Mesenchymal stem cell (in vitro differentiated cells and primary cell): ENCODE results near the gene PKD1L1.

Experiments used
- DNase-seq: peaks from one replicate; pipeline ENCODE4 v3.0.0-alpha.2; 2013
- H2AFZ ChIP-seq: one replicate; pipeline ENCODE4 v1.6.1; 2013; ENCODE audit warnings: low read depth, mild to moderate bottlenecking, control low read depth, inconsistent platforms, low read length, moderate library complexity
- H2AK5ac ChIP-seq: 2 replicates; pipeline ENCODE4 v1.6.1; 2013; ENCODE audit warnings: low read length, moderate library complexity, mild to moderate bottlenecking, inconsistent platforms; ENCODE audit not compliant: severe bottlenecking
- H2BK120ac ChIP-seq: one replicate; pipeline ENCODE4 v1.6.1; 2013; ENCODE audit warnings: low read depth, mild to moderate bottlenecking, inconsistent platforms, low read length, moderate library complexity
- H2BK12ac ChIP-seq, 2 experiments: one replicate each; pipeline ENCODE4 v1.6.1; 2013; ENCODE audit warnings: inconsistent platforms in 2 of 2, low read length in 2 of 2, mild to moderate bottlenecking in 2 of 2, moderate library complexity in 2 of 2, control low read depth in 1 of 2
- H2BK15ac ChIP-seq: one replicate; pipeline ENCODE4 v1.6.1; 2013; ENCODE audit warnings: mild to moderate bottlenecking, low read depth, inconsistent platforms; ENCODE audit not compliant: poor library complexity, severe bottlenecking
- H2BK5ac ChIP-seq: 2 replicates; pipeline ENCODE4 v1.6.1; 2013; ENCODE audit warnings: low read depth, mild to moderate bottlenecking, low read length, control low read depth, inconsistent platforms; ENCODE audit not compliant: poor library complexity, severe bottlenecking
- H3K14ac ChIP-seq, 2 experiments: one replicate each; pipeline ENCODE4 v1.6.1; 2013; ENCODE audit warnings: inconsistent platforms in 2 of 2, low read length in 2 of 2, control low read depth in 1 of 2, mild to moderate bottlenecking in 1 of 2, moderate library complexity in 1 of 2
- H3K18ac ChIP-seq, 2 experiments: one replicate each; pipeline ENCODE4 v1.6.1; 2013; ENCODE audit warnings: inconsistent platforms in 2 of 2, low read length in 2 of 2, control low read depth in 1 of 2, low read depth in 1 of 2, mild to moderate bottlenecking in 1 of 2
- H3K23ac ChIP-seq, 2 experiments: one replicate each; pipeline ENCODE4 v1.6.1; 2013; ENCODE audit warnings: inconsistent platforms in 2 of 2, low read length in 2 of 2, mild to moderate bottlenecking in 2 of 2, moderate library complexity in 2 of 2, control low read depth in 1 of 2
- H3K27ac ChIP-seq: 2 replicates; pipeline ENCODE4 v1.5.1; 2013; ENCODE audit warnings: mild to moderate bottlenecking, moderate library complexity, low read length, control low read depth, inconsistent platforms; ENCODE audit not compliant: poor library complexity, severe bottlenecking
- H3K27me3 ChIP-seq, 2 experiments: 2 replicates each; pipeline versions ENCODE4 v1.6.1 to v1.7.0; 2013; ENCODE audit warnings: low read length in 2 of 2, mild to moderate bottlenecking in 2 of 2, moderate library complexity in 2 of 2, control low read depth in 1 of 2, inconsistent platforms in 1 of 2; ENCODE audit not compliant: control insufficient read depth in 1 of 2, insufficient read depth in 1 of 2
- H3K36me3 ChIP-seq, 2 experiments: 2 replicates each; pipeline versions ENCODE4 v1.6.1 to v1.7.0; 2013; ENCODE audit warnings: low read length in 2 of 2, control low read depth in 1 of 2, inconsistent platforms in 1 of 2, low read depth in 1 of 2, mild to moderate bottlenecking in 1 of 2; ENCODE audit not compliant: insufficient read depth in 2 of 2, control insufficient read depth in 1 of 2
- H3K4ac ChIP-seq, 2 experiments: one replicate each; pipeline ENCODE4 v1.6.1; 2013; ENCODE audit warnings: inconsistent platforms in 2 of 2, low read length in 2 of 2, mild to moderate bottlenecking in 2 of 2, moderate library complexity in 2 of 2, control low read depth in 1 of 2, low read depth in 1 of 2
- H3K4me1 ChIP-seq: 2 replicates; pipeline ENCODE4 v1.6.1; 2013; ENCODE audit warnings: low read depth, low read length, control low read depth; ENCODE audit not compliant: control insufficient read depth, insufficient read depth
- H3K4me2 ChIP-seq: 2 replicates; pipeline ENCODE4 v1.6.1; 2013; ENCODE audit warnings: low read length, mild to moderate bottlenecking, inconsistent platforms; ENCODE audit not compliant: poor library complexity, severe bottlenecking
- H3K4me3 ChIP-seq, 2 experiments: 2 replicates each; pipeline versions ENCODE4 v1.5.1 to v1.7.0; 2013; ENCODE audit warnings: low read length in 2 of 2, mild to moderate bottlenecking in 2 of 2, control low read depth in 1 of 2, low read depth in 1 of 2; ENCODE audit not compliant: insufficient read depth in 1 of 2
- H3K79me1 ChIP-seq: replicated peaks from 2 replicates; pipeline ENCODE4 v1.6.1; 2013; ENCODE audit warnings: mild to moderate bottlenecking, control low read depth, low read length, inconsistent platforms; ENCODE audit not compliant: poor library complexity, severe bottlenecking
- H3K9ac ChIP-seq: 2 replicates; pipeline ENCODE4 v1.7.0; 2013; ENCODE audit warnings: mild to moderate bottlenecking, low read length, moderate library complexity
- H3K9me3 ChIP-seq: 2 replicates; pipeline ENCODE4 v1.7.0; 2013; ENCODE audit warnings: mild to moderate bottlenecking, low read length; ENCODE audit not compliant: control insufficient read depth
- H4K8ac ChIP-seq: one replicate; pipeline ENCODE4 v1.6.1; 2013; ENCODE audit warnings: inconsistent platforms, mild to moderate bottlenecking, low read length, moderate library complexity
- H4K91ac ChIP-seq: one replicate; pipeline ENCODE4 v1.6.1; 2013; ENCODE audit warnings: mild to moderate bottlenecking, low read length, inconsistent platforms
- WGBS: methylation state at CpG from one replicate; pipeline ENCODE4 v1.1.7; 2013; ENCODE audit warnings: mixed read lengths; 5-methylcytosine and 5-hydroxymethylcytosine counted together

The PKD1L1 gene

GRCh38 chr7:47827871-47828270 lies 120.4 kb downstream of the PKD1L1 start:
- 94% methylated on average over 4 of the region's 4 CpGs for WGBS

GRCh38 chr7:47827351-47827756 lies 120.9 kb downstream of the PKD1L1 start:
- peaks cover 0 to 27% of the 10 kb centered on the region in 2 experiments for H3K27me3 ChIP-seq
- 93% methylated on average over 7 of the region's 8 CpGs for WGBS
- no peaks in the 10 kb centered on the region for H3K9me3 ChIP-seq
- no peak overlapping the region for H3K27ac ChIP-seq
- peak overlapping the region; percentile 18 for H4K91ac ChIP-seq
- no peak overlapping the region for H2AK5ac ChIP-seq
- no peak overlapping the region for H3K4me3 ChIP-seq
- peak overlapping the region; percentile 49 for H2BK15ac ChIP-seq
- H3K79me1 ChIP-seq, result no peaks in the 10 kb centered on the region
- no peak overlapping the region for H2BK12ac ChIP-seq
- H2BK120ac ChIP-seq, result no peak overlapping the region
- H3K18ac ChIP-seq, result no peak overlapping the region
- no peak overlapping the region for H2AFZ ChIP-seq
- H3K4ac ChIP-seq, result no peak overlapping the region
- H3K4me2 ChIP-seq, result no peak overlapping the region
- no peak for DNase-seq
- H4K8ac ChIP-seq, result no peak overlapping the region
- no peak overlapping the region for H3K14ac ChIP-seq
- H3K23ac ChIP-seq, result no peak overlapping the region
- H3K4me1 ChIP-seq, result peaks cover 7% of the 10 kb centered on the region
- H3K9ac ChIP-seq, result no peak overlapping the region
- no peaks in the 10 kb centered on the region for H3K36me3 ChIP-seq
- no peak overlapping the region for H2BK5ac ChIP-seq

More at GRCh38 chr7:47827871-47828270, 120.4 kb downstream of the PKD1L1 start:
- Histone ChIP-seq H3K9me3 (no peaks in the 10 kb centered on the region), H2BK5ac (no peak overlapping the region), H3K18ac (no peak overlapping the region), H3K36me3 (no peaks in the 10 kb centered on the region), H3K23ac (no peak overlapping the region), H3K27ac (no peak overlapping the region), H3K79me1 (no peaks in the 10 kb centered on the region), H2AFZ (no peak overlapping the region), H4K8ac (no peak overlapping the region), H2BK12ac (no peak overlapping the region), H3K4me3 (no peak overlapping the region), H3K4ac (no peak overlapping the region), H3K14ac (no peak overlapping the region), H2AK5ac (no peak overlapping the region), H4K91ac (no peak overlapping the region), H2BK15ac (no peak overlapping the region), H3K9ac (no peak overlapping the region), H3K27me3 (peaks cover 0 to 30% of the 10 kb centered on the region in 2 experiments), H3K4me1 (peaks cover 7% of the 10 kb centered on the region), H2BK120ac (no peak overlapping the region), H3K4me2 (no peak overlapping the region)
- DNase-seq, result no peak

GRCh38 chr7:47826754-47827153 lies 121.5 kb downstream of the PKD1L1 start:
- 94% methylated on average over 1 of the region's 1 CpG for WGBS
- Histone ChIP-seq H4K8ac (no peak overlapping the region), H3K18ac (no peak overlapping the region)

GRCh38 chr7:47819607-47819920 lies 128.7 kb downstream of the PKD1L1 start:
- no peak for DNase-seq
- Histone ChIP-seq H3K36me3 (no peaks in the 10 kb centered on the region), H2BK12ac (no peak overlapping the region), H3K18ac (no peak overlapping the region), H4K91ac (no peak overlapping the region), H2AK5ac (no peak overlapping the region), H2BK15ac (no peak overlapping the region), H3K14ac (no peak overlapping the region), H3K27me3 (no peaks in the 10 kb centered on the region), H3K4me1 (peaks cover 7% of the 10 kb centered on the region), H3K27ac (no peak overlapping the region), H2AFZ (no peak overlapping the region), H2BK5ac (no peak overlapping the region), H3K9ac (no peak overlapping the region), H4K8ac (no peak overlapping the region), H3K79me1 (no peaks in the 10 kb centered on the region), H3K4ac (no peak overlapping the region), H2BK120ac (no peak overlapping the region), H3K4me3 (no peak overlapping the region), H3K4me2 (no peak overlapping the region), H3K23ac (no peak overlapping the region), H3K9me3 (no peaks in the 10 kb centered on the region)
- no CpG with 5 or more reads among the region's 3 CpGs for WGBS

More at GRCh38 chr7:47826754-47827153, 121.5 kb downstream of the PKD1L1 start:
- Histone ChIP-seq H2AK5ac (no peak overlapping the region), H3K79me1 (no peaks in the 10 kb centered on the region), H3K4me3 (no peak overlapping the region), H3K4me1 (peaks cover 7% of the 10 kb centered on the region), H3K9me3 (no peaks in the 10 kb centered on the region), H3K36me3 (no peaks in the 10 kb centered on the region), H4K91ac (no peak overlapping the region), H3K14ac (no peak overlapping the region), H2BK5ac (no peak overlapping the region), H2AFZ (no peak overlapping the region), H2BK120ac (no peak overlapping the region), H3K27ac (no peak overlapping the region), H2BK15ac (no peak overlapping the region), H2BK12ac (no peak overlapping the region), H3K4ac (no peak overlapping the region), H3K9ac (no peak overlapping the region), H3K23ac (no peak overlapping the region), H3K4me2 (no peak overlapping the region), H3K27me3 (peaks cover 0 to 22% of the 10 kb centered on the region in 2 experiments)
- DNase-seq, result no peak
